Testis (tissue), 3 donors: Measurements from ENCODE around the gene CCDC167. TPM values are rescaled to one million over a fixed set of nuclear protein-coding genes. Genes with fewer than 3 reads are reported as not detected.

ENCODE experiments used
- DNase-seq: peaks from one replicate; pipeline ENCODE4 v3.0.0-alpha.2; 2019
- H3K27ac ChIP-seq, 2 donors: fragments of 200-600 bp; sonication (generic); one replicate each; pipeline ENCODE4 v1.5.1; 2019
- H3K27me3 ChIP-seq: fragments of 200-600 bp; sonication (generic); one replicate; pipeline ENCODE4 v1.5.1; 2019
- H3K36me3 ChIP-seq: fragments of 200-600 bp; sonication (generic); one replicate; pipeline ENCODE4 v1.5.1; 2017; ENCODE audit warnings: low read depth; ENCODE audit errors: missing control alignments
- H3K4me1 ChIP-seq: fragments of 200-600 bp; sonication (generic); one replicate; pipeline ENCODE4 v1.5.1; 2019
- H3K4me3 ChIP-seq, 2 donors: fragments of 200-600 bp; sonication (generic); one replicate each; pipeline ENCODE4 v1.5.1; 2017 to 2019
- H3K9me3 ChIP-seq: fragments of 200-600 bp; sonication (generic); one replicate; pipeline ENCODE4 v1.5.1; 2017
- CTCF ChIP-seq, 3 experiments: fragments of 450-650 bp in 2 of 3; fragments of 200-600 bp in 1 of 3; sonication (generic) in 1 of 3; IDR thresholded peaks; one replicate each; pipeline ENCODE4 v1.5.1; 2016 to 2019; ENCODE audit warnings: antibody characterized with exemption in 3 of 3, mild to moderate bottlenecking in 2 of 3, moderate library complexity in 1 of 3
- POLR2A ChIP-seq: fragments of 450-650 bp; IDR thresholded peaks from one replicate; pipeline ENCODE4 v1.6.1; 2017; ENCODE audit warnings: antibody characterized with exemption, mild to moderate bottlenecking, moderate library complexity
- WGBS, 2 donors: methylation state at CpG; one replicate each; pipeline ENCODE4 v1.1.5; 2018; 5-methylcytosine and 5-hydroxymethylcytosine counted together
- intact Hi-C: fragments of 100-400 bp; cut with DNase I; formaldehyde crosslinking; loops from one replicate; pipeline ENCODE4 v1.15.1; 2023; ENCODE audit warnings: low total_unique reads
- polyA plus RNA-seq: library from polyadenylated mRNA; stranded (reverse); fragments of 350-450 nt; fragmentation: Illumina TruSeq; extraction: RNeasy Lipid Tissue Mini Kit (QIAGEN cat#74804); gene quantifications from one replicate; pipeline ENCODE4 v1.2.3, GENCODE V29; 2014; ENCODE audit warnings: low read depth, low replicate concordance; ENCODE audit not compliant: insufficient read depth
- total RNA-seq, 2 donors: library from RNA; depleted of rRNA; stranded (reverse); fragments of >200 nt; gene quantifications; one replicate each; pipeline ENCODE4 v1.2.3, GENCODE V29; 2016

Gene CCDC167
- total and polyA plus RNA-seq, 3 donors from 2014 or later = 65.2 to 73.5 (median 65.4) TPM

GRCh38 chr6:37531026-37531425 is 31.3 kb upstream of the CCDC167 start:
- H3K4me1 ChIP-seq = peaks cover 8% of the 10 kb centered on the region
- DNase-seq = no peak
- no peak overlapping the region for H3K4me3 ChIP-seq
- H3K27me3 ChIP-seq = no peaks in the 10 kb centered on the region
- H3K27ac ChIP-seq = no peak overlapping the region
- no peaks in the 10 kb centered on the region for H3K36me3 ChIP-seq
- intact Hi-C loops = no loop called here
- no peaks in the 10 kb centered on the region for H3K9me3 ChIP-seq
- 79 to 80% methylated on average over 4 of the region's 4 CpGs for WGBS, 2 donors
- no peak for TF ChIP-seq CTCF (IDR thresholded peaks at IDR 0.05)
- no peak for TF ChIP-seq POLR2A

- intact Hi-C loops = no loop called here
- Histone ChIP-seq H3K4me3 (no peak overlapping the region), H3K9me3 (no peaks in the 10 kb centered on the region), H3K27me3 (no peaks in the 10 kb centered on the region), H3K4me1 (peaks cover under 1% of the 10 kb centered on the region), H3K36me3 (no peaks in the 10 kb centered on the region), H3K27ac (no peak overlapping the region)
- 43 to 48% methylated on average over 5 of the region's 5 CpGs for WGBS, 2 donors
- no peak for DNase-seq
- TF ChIP-seq POLR2A = no peak
- no peak for TF ChIP-seq CTCF (IDR thresholded peaks at IDR 0.05)
These were observed 30.6 kb upstream of the CCDC167 start for GRCh38 chr6:37530297-37530696.

- Histone ChIP-seq H3K9me3 (no peaks in the 10 kb centered on the region), H3K27ac (no peak overlapping the region), H3K4me1 (no peaks in the 10 kb centered on the region), H3K27me3 (no peaks in the 10 kb centered on the region), H3K36me3 (no peaks in the 10 kb centered on the region), H3K4me3 (no peak overlapping the region)
- WGBS, 2 donors = 54 to 68% methylated on average over 8 of the region's 8 CpGs
- TF ChIP-seq CTCF (IDR thresholded peaks at IDR 0.05) (no peak), POLR2A (no peak)
- no peak for DNase-seq
- intact Hi-C loops = no loop called here
These were observed 28.8 kb upstream of the CCDC167 start for GRCh38 chr6:37528541-37528940.

- Histone ChIP-seq H3K27me3 (no peaks in the 10 kb centered on the region), H3K36me3 (no peaks in the 10 kb centered on the region), H3K4me3 (no peak overlapping the region), H3K27ac (no peak overlapping the region), H3K4me1 (no peaks in the 10 kb centered on the region), H3K9me3 (no peaks in the 10 kb centered on the region)
- DNase-seq = no peak
- intact Hi-C loops = no loop called here
- TF ChIP-seq CTCF (IDR thresholded peaks at IDR 0.05) (no peak), POLR2A (no peak)
- 71 to 74% methylated on average over 12 of the region's 12 CpGs for WGBS, 2 donors
These were observed 26.0 kb upstream of the CCDC167 start for GRCh38 chr6:37525460-37526357.

GRCh38 chr6:37524970-37525318 is 25.3 kb upstream of the CCDC167 start:
- Histone ChIP-seq H3K4me3 (no peak overlapping the region), H3K36me3 (no peaks in the 10 kb centered on the region), H3K27ac (no peak overlapping the region), H3K9me3 (no peaks in the 10 kb centered on the region), H3K27me3 (no peaks in the 10 kb centered on the region), H3K4me1 (no peaks in the 10 kb centered on the region)
- DNase-seq = no peak
- intact Hi-C loops = no loop called here
- WGBS, 2 donors = 86 to 88% methylated on average over 4 of the region's 4 CpGs
- no peak for TF ChIP-seq POLR2A
- TF ChIP-seq CTCF (IDR thresholded peaks at IDR 0.05) = no peak
